K562 (cell line): ENCODE data around the gene PALM3. TPM values are rescaled to one million over a fixed set of nuclear protein-coding genes. Genes with fewer than 3 reads are reported as not detected.
A peak's percentile ranks its signal among the peaks of the same experiment; 100 is the strongest.

ENCODE experiments used
- E2F8 ChIP-seq: fragments of 450-650 bp; IDR thresholded peaks from 2 replicates; pipeline ENCODE4 v1.7.1; 2018; ENCODE audit warnings: mild to moderate bottlenecking, low read depth; ENCODE audit not compliant: partially characterized antibody
- KDM2B ChIP-seq: fragments of 250-450 bp; sonication (Bioruptor Pico); IDR thresholded peaks from 2 replicates; pipeline ENCODE4 v1.8.0; 2021; ENCODE audit warnings: mild to moderate bottlenecking, moderate library complexity
- LEF1 ChIP-seq: fragments of 450-650 bp; IDR thresholded peaks from 2 replicates; pipeline ENCODE4 v1.6.1; 2016; ENCODE audit warnings: mild to moderate bottlenecking
- MAFF ChIP-seq: IDR thresholded peaks from 2 replicates; pipeline ENCODE4 v1.6.1; 2012; ENCODE audit warnings: low read length, improper control_type of control experiment
- MEIS2 ChIP-seq: fragments of 450-650 bp; IDR thresholded peaks from 2 replicates; pipeline ENCODE4 v1.6.1; 2014; ENCODE audit warnings: mild to moderate bottlenecking; ENCODE audit not compliant: partially characterized antibody
- NEUROD1 ChIP-seq: fragments of 150-350 bp; IDR thresholded peaks from 2 replicates; pipeline ENCODE4 v1.6.1; 2014; ENCODE audit warnings: borderline replicate concordance, low read length, low read depth; ENCODE audit not compliant: partially characterized antibody
- NFRKB ChIP-seq: fragments of 450-650 bp; IDR thresholded peaks from 2 replicates; pipeline ENCODE4 v1.6.1; 2016; ENCODE audit warnings: low read depth
- PHF8 ChIP-seq: fragments of 200-600 bp; sonication (generic); IDR thresholded peaks from 2 replicates; pipeline ENCODE4 v1.6.1; 2012; ENCODE audit warnings: mixed run types, mild to moderate bottlenecking, inconsistent platforms, low read length, moderate library complexity, borderline replicate concordance
- POLR2G ChIP-seq: fragments of 200-400 bp; formaldehyde crosslinking; IDR thresholded peaks from 2 replicates; pipeline ENCODE4 v1.6.1; 2017; ENCODE audit warnings: low read depth, mild to moderate bottlenecking, antibody characterized with exemption, low read length, moderate library complexity
- RFX1 ChIP-seq: fragments of 450-650 bp; IDR thresholded peaks from 2 replicates; pipeline ENCODE4 v1.6.1; 2016; ENCODE audit warnings: mild to moderate bottlenecking, moderate library complexity
- RNF2 ChIP-seq: sonication (generic); IDR thresholded peaks from 2 replicates; pipeline ENCODE4 v1.6.1; 2016
- SP2 ChIP-seq: IDR thresholded peaks from 2 replicates; pipeline ENCODE4 v1.6.1; 2011; ENCODE audit warnings: mild to moderate bottlenecking, low read depth, low read length, moderate library complexity; ENCODE audit not compliant: poor library complexity, severe bottlenecking; ENCODE audit errors: extremely low read depth
- TAF15 ChIP-seq: fragments of 200-400 bp; formaldehyde crosslinking; IDR thresholded peaks from 2 replicates; pipeline ENCODE4 v1.6.1; 2017; ENCODE audit warnings: mild to moderate bottlenecking, low read depth, low read length, moderate library complexity
- TFAP4 ChIP-seq: sonication (generic); formaldehyde crosslinking; IDR thresholded peaks from 2 replicates; pipeline ENCODE4 v1.8.0; 2022; ENCODE audit warnings: missing genetic modification reagents, mild to moderate bottlenecking, moderate library complexity, borderline replicate concordance
- TRIM28 ChIP-seq: fragments of 450-650 bp; IDR thresholded peaks from 2 replicates; pipeline ENCODE4 v1.6.1; 2017
- ZBTB7A ChIP-seq: IDR thresholded peaks from 2 replicates; pipeline ENCODE4 v1.6.1; 2011; ENCODE audit warnings: low read depth, mild to moderate bottlenecking, low read length, moderate library complexity, borderline replicate concordance; ENCODE audit not compliant: control insufficient read depth
- ZC3H4 ChIP-seq: sonication (generic); formaldehyde crosslinking; IDR thresholded peaks from 2 replicates; pipeline ENCODE4 v1.9.0; 2021; ENCODE audit warnings: missing genetic modification reagents, borderline replicate concordance
- ZFX ChIP-seq: sonication (generic); formaldehyde crosslinking; IDR thresholded peaks from 2 replicates; pipeline ENCODE4 v1.8.0; 2022; ENCODE audit warnings: mild to moderate bottlenecking, missing genetic modification reagents, moderate library complexity
- ZNF75A ChIP-seq: fragments of 450-650 bp; formaldehyde crosslinking; IDR thresholded peaks from 2 replicates; pipeline ENCODE4 v1.4.0; 2020; ENCODE audit warnings: mild to moderate bottlenecking
- polyA plus RNA-seq, 8 experiments: library from polyadenylated mRNA; depleted of rRNA in 4 of 8; stranded (reverse) in 5 of 8; unstranded in 3 of 8; fragments of >200 nt; fragmentation: Nextera tagmentation in 2 of 8; fragmentation: Illumina TruSeq in 1 of 8; extraction: Ambion mirVana in 2 of 8; extraction: Trizol in 1 of 8; gene quantifications; 2 replicates each; pipeline versions ENCODE4 v1.2.1 to v1.2.3, GENCODE V29; 2011 to 2014; ENCODE audit warnings: inconsistent platforms in 1 of 8, missing spikeins in 1 of 8
- total RNA-seq, 7 experiments: library from RNA; depleted of rRNA in 6 of 7; stranded (reverse); fragments of >200 nt in 6 of 7; fragmentation: Illumina TruSeq in 2 of 7; extraction: Trizol in 2 of 7; gene quantifications; 2 replicates each; pipeline versions ENCODE4 v1.2.1 to v1.2.3, GENCODE V29; 2011 to 2021; ENCODE audit warnings: low replicate concordance in 1 of 7
- TF ChIP-seq, protein P1 (sequence below), 2 experiments: IDR thresholded peaks in 1 of 2; conservative IDR thresholded peaks in 1 of 2; 2 replicates each; pipeline ENCODE4 v1.6.1; 2016; ENCODE audit warnings: low read depth in 2 of 2, mild to moderate bottlenecking in 1 of 2, missing compliant biosample characterization in 1 of 2, missing genetic modification characterization in 1 of 2, moderate library complexity in 1 of 2

Gene PALM3
- total and polyA plus RNA-seq, 9 of the 15 experiments (the other 6 are each of a cell fraction or from before 2014, with no cell fraction given) = 0.07 to 9.3 (median 3.3) TPM

- TF ChIP-seq TFAP4 (CRISPR knock-in tag) (peak; percentile 93), ZFX (CRISPR knock-in tag) (0 out of 2 replicates have a peak, but pooled peaks have one; percentile 43), POLR2G (peak; percentile 72), RNF2 (peak; percentile 83), TAF15 (no peak), LEF1 (peak; percentile 27; the same call in 1 of the 2 replicates), ZC3H4 (peak; percentile 93), NFRKB (peak; percentile 70; the same call in 1 of the 2 replicates), SP2 (peak; percentile 94), TRIM28 (no peak), RFX1 (peak; percentile 99), ZBTB7A (peak; percentile 27; the same call in 1 of the 2 replicates), ZNF75A (CRISPR knock-in tag) (no peak), PHF8 (0 out of 2 replicates have a peak, but pooled peaks have one; percentile 10), KDM2B (CRISPR knock-in tag) (no peak), NEUROD1 (peak; percentile 100), E2F8 (peak; percentile 97), MAFF (no peak), MEIS2 (peak; percentile 85)
- TF ChIP-seq, protein P1, sequence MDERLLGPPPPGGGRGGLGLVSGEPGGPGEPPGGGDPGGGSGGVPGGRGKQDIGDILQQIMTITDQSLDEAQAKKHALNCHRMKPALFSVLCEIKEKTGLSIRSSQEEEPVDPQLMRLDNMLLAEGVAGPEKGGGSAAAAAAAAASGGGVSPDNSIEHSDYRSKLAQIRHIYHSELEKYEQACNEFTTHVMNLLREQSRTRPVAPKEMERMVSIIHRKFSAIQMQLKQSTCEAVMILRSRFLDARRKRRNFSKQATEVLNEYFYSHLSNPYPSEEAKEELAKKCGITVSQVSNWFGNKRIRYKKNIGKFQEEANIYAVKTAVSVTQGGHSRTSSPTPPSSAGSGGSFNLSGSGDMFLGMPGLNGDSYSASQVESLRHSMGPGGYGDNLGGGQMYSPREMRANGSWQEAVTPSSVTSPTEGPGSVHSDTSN (CRISPR knock-in tag; IDR thresholded peaks at IDR 0.05; ENCODE audit: low read depth) = peak; percentile 95
- TF ChIP-seq, protein P1 (tag; conservative IDR thresholded peaks at IDR 0.05; ENCODE audit: low read depth) = peak; percentile 100
Observed at GRCh38 chr19:14006085-14006765, 55.7 kb downstream of the PALM3 start, which contains the start of gene RFX1 (continued).
